HEK293 (cell line): ENCODE data around the gene BLTP3A.

Experiments used
- GLI2 ChIP-seq: fragments of 450-650 bp; formaldehyde crosslinking; IDR thresholded peaks from 2 replicates; pipeline ENCODE4; 2017; ENCODE audit warnings: missing biosample characterization, missing genetic modification characterization, low read depth, borderline replicate concordance
- GLIS1 ChIP-seq: fragments of 450-650 bp; formaldehyde crosslinking; IDR thresholded peaks from 2 replicates; pipeline ENCODE4 v1.5.1; 2016; ENCODE audit warnings: missing biosample characterization, missing genetic modification characterization
- MEIS1 ChIP-seq: sonication (generic); formaldehyde crosslinking; IDR thresholded peaks from 2 replicates; pipeline ENCODE4 v1.8.1; 2022; ENCODE audit warnings: missing genetic modification reagents, mild to moderate bottlenecking, borderline replicate concordance
- PRDM10 ChIP-seq: fragments of 450-650 bp; formaldehyde crosslinking; IDR thresholded peaks from 2 replicates; pipeline ENCODE4 v1.5.1; 2016; ENCODE audit warnings: missing biosample characterization, missing genetic modification characterization
- REPIN1 ChIP-seq: fragments of 450-650 bp; formaldehyde crosslinking; IDR thresholded peaks from 2 replicates; pipeline ENCODE4 v1.5.1; 2017; ENCODE audit warnings: missing biosample characterization, missing genetic modification characterization, low read depth
- ZBTB49 ChIP-seq: fragments of 450-650 bp; formaldehyde crosslinking; IDR thresholded peaks from 2 replicates; pipeline ENCODE4 v1.5.1; 2016; ENCODE audit warnings: missing biosample characterization, missing genetic modification characterization, low read depth
- ZFP37 ChIP-seq: fragments of 450-650 bp; formaldehyde crosslinking; IDR thresholded peaks from 2 replicates; pipeline ENCODE4 v1.5.1; 2016; ENCODE audit warnings: missing biosample characterization, missing genetic modification characterization
- ZNF132 ChIP-seq: fragments of 450-650 bp; formaldehyde crosslinking; IDR thresholded peaks from 2 replicates; pipeline ENCODE4 v1.5.1; 2017; ENCODE audit warnings: missing biosample characterization, missing genetic modification characterization, borderline replicate concordance
- ZNF18 ChIP-seq: fragments of 450-650 bp; formaldehyde crosslinking; IDR thresholded peaks from 2 replicates; pipeline ENCODE4 v1.5.1; 2016; ENCODE audit warnings: missing biosample characterization, missing genetic modification characterization
- ZNF19 ChIP-seq: fragments of 450-650 bp; formaldehyde crosslinking; IDR thresholded peaks from 2 replicates; pipeline ENCODE4; 2016; ENCODE audit warnings: missing biosample characterization, missing genetic modification characterization, low read depth
- ZNF211 ChIP-seq: fragments of 450-650 bp; formaldehyde crosslinking; IDR thresholded peaks from 2 replicates; pipeline ENCODE4 v1.5.1; 2016; ENCODE audit warnings: low read depth, missing biosample characterization, missing genetic modification characterization
- ZNF23 ChIP-seq: fragments of 450-650 bp; formaldehyde crosslinking; IDR thresholded peaks from 2 replicates; pipeline ENCODE4 v1.5.1; 2016; ENCODE audit warnings: missing biosample characterization, missing genetic modification characterization, borderline replicate concordance
- ZNF248 ChIP-seq: fragments of 450-650 bp; formaldehyde crosslinking; IDR thresholded peaks from 2 replicates; pipeline ENCODE4 v1.5.1; 2017; ENCODE audit warnings: missing biosample characterization, missing genetic modification characterization
- ZNF26 ChIP-seq: fragments of 450-650 bp; formaldehyde crosslinking; IDR thresholded peaks from 2 replicates; pipeline ENCODE4 v1.5.1; 2016; ENCODE audit warnings: missing biosample characterization, missing genetic modification characterization
- ZNF366 ChIP-seq: fragments of 450-650 bp; formaldehyde crosslinking; conservative IDR thresholded peaks from 2 replicates; pipeline ENCODE4 v1.5.1; 2016; ENCODE audit warnings: missing biosample characterization, missing genetic modification characterization
- ZNF37A ChIP-seq: fragments of 450-650 bp; IDR thresholded peaks from 2 replicates; pipeline ENCODE4 v1.5.1; 2018; ENCODE audit warnings: missing biosample characterization, missing genetic modification characterization
- ZNF391 ChIP-seq: fragments of 450-650 bp; formaldehyde crosslinking; IDR thresholded peaks from 2 replicates; pipeline ENCODE4 v1.5.1; 2016; ENCODE audit warnings: low read depth, missing biosample characterization, missing genetic modification characterization, borderline replicate concordance
- ZNF394 ChIP-seq: fragments of 450-650 bp; formaldehyde crosslinking; IDR thresholded peaks from 2 replicates; pipeline ENCODE4 v1.5.1; 2016; ENCODE audit warnings: missing biosample characterization, missing genetic modification characterization, mild to moderate bottlenecking, moderate library complexity, borderline replicate concordance
- ZNF433 ChIP-seq: fragments of 450-650 bp; formaldehyde crosslinking; IDR thresholded peaks from 2 replicates; pipeline ENCODE4 v1.5.1; 2016; ENCODE audit warnings: missing biosample characterization, missing genetic modification characterization, low read depth
- ZNF514 ChIP-seq: fragments of 450-650 bp; formaldehyde crosslinking; IDR thresholded peaks from 2 replicates; pipeline ENCODE4 v1.5.1; 2016; ENCODE audit warnings: missing biosample characterization, missing genetic modification characterization
- ZNF558 ChIP-seq: fragments of 450-650 bp; formaldehyde crosslinking; IDR thresholded peaks from 2 replicates; pipeline ENCODE4 v1.5.1; 2016; ENCODE audit warnings: missing biosample characterization, missing genetic modification characterization
- ZNF580 ChIP-seq: fragments of 450-650 bp; formaldehyde crosslinking; IDR thresholded peaks from 2 replicates; pipeline ENCODE4 v1.5.1; 2016; ENCODE audit warnings: missing biosample characterization, missing genetic modification characterization
- ZNF621 ChIP-seq: fragments of 450-650 bp; formaldehyde crosslinking; IDR thresholded peaks from 2 replicates; pipeline ENCODE4 v1.5.1; 2017; ENCODE audit warnings: missing biosample characterization, missing genetic modification characterization
- ZNF707 ChIP-seq: fragments of 450-650 bp; formaldehyde crosslinking; IDR thresholded peaks from 2 replicates; pipeline ENCODE4 v1.5.1; 2016; ENCODE audit warnings: missing biosample characterization, missing genetic modification characterization
- ZNF830 ChIP-seq: fragments of 450-650 bp; IDR thresholded peaks from 2 replicates; pipeline ENCODE4 v1.5.0; 2018; ENCODE audit warnings: missing biosample characterization, missing genetic modification characterization, low read depth, mild to moderate bottlenecking, moderate library complexity
- ZNF837 ChIP-seq: fragments of 450-650 bp; formaldehyde crosslinking; IDR thresholded peaks from 2 replicates; pipeline ENCODE4 v1.5.1; 2016; ENCODE audit warnings: missing biosample characterization, missing genetic modification characterization
- ZSCAN30 ChIP-seq: fragments of 450-650 bp; IDR thresholded peaks from 2 replicates; pipeline ENCODE4 v1.5.1; 2018; ENCODE audit warnings: missing biosample characterization, mild to moderate bottlenecking, missing genetic modification characterization, moderate library complexity
- ZXDB ChIP-seq: fragments of 450-650 bp; formaldehyde crosslinking; IDR thresholded peaks from 2 replicates; pipeline ENCODE4 v1.5.1; 2016; ENCODE audit warnings: missing biosample characterization, missing genetic modification characterization

Gene BLTP3A

GRCh38 chr6:34791701-34792604, at the start of gene BLTP3A (continued):
- TF ChIP-seq PRDM10 (tag by site-specific recombination) (peak; percentile 98), ZNF621 (no peak), ZNF18 (no peak), ZNF26 (tag by site-specific recombination) (no peak), ZNF19 (tag by site-specific recombination) (no peak), ZXDB (no peak; the same call in 1 of the 2 replicates), GLIS1 (peak; percentile 84), ZNF211 (tag by site-specific recombination) (no peak), ZNF132 (tag by site-specific recombination) (no peak), ZNF580 (tag by site-specific recombination) (peak; percentile 2; the same call in 1 of the 2 replicates), REPIN1 (tag by site-specific recombination) (no peak), ZNF366 (tag by site-specific recombination) (no peak), ZBTB49 (tag by site-specific recombination) (no peak), ZNF394 (tag by site-specific recombination) (no peak; the same call in 1 of the 2 replicates), ZNF248 (tag by site-specific recombination) (no peak), ZNF707 (no peak), ZNF514 (tag by site-specific recombination) (no peak), ZNF830 (tag by site-specific recombination) (no peak), ZNF558 (no peak), ZNF391 (tag by site-specific recombination) (0 out of 2 replicates have a peak, but pooled peaks have one; percentile 73), ZNF433 (tag by site-specific recombination) (no peak), MEIS1 (CRISPR knock-in tag) (no peak), GLI2 (tag by site-specific recombination) (no peak), ZFP37 (no peak; the same call in none of the 2 replicates), ZNF837 (tag by site-specific recombination) (no peak), ZNF37A (tag by site-specific recombination) (no peak), ZNF23 (no peak), ZSCAN30 (tag by site-specific recombination) (peak; percentile 31; the same call in 1 of the 2 replicates)
